ENCODE data around the gene MAPK6.

MAPK6 gene

GRCh38 chr15:52076889-52077781, 58.1 kb downstream of the MAPK6 start:
- H3K27ac ChIP-seq (ENCODE audit: extremely low read depth, low read depth, low read length): no peak overlapping the region
- no peaks in the 10 kb centered on the region for H3K36me3 ChIP-seq (ENCODE audit: control insufficient read depth in 2 of 2, insufficient read depth in 1 of 2, low read length in 2 of 2)
- no peaks in the 10 kb centered on the region for H3K9me3 ChIP-seq (ENCODE audit: control insufficient read depth, insufficient read depth, low read depth, low read length)
- POLR2A ChIA-PET: interaction anchor here (1.0 kb wide), 1 partner anchor 26 kb away, joined by 3 read pairs; no protein-coding TSS in a partner anchor
- CTCF ChIA-PET: interaction anchor here (0.6 to 2.9 kb wide), 11 partner anchors 9 to 593 kb away, joined by 3 to 22 read pairs (median 4); no protein-coding TSS in a partner anchor
- H3K4me1 ChIP-seq (ENCODE audit: control insufficient read depth, insufficient read depth, low read length): no peaks in the 10 kb centered on the region
- TF ChIP-seq, protein P1, sequence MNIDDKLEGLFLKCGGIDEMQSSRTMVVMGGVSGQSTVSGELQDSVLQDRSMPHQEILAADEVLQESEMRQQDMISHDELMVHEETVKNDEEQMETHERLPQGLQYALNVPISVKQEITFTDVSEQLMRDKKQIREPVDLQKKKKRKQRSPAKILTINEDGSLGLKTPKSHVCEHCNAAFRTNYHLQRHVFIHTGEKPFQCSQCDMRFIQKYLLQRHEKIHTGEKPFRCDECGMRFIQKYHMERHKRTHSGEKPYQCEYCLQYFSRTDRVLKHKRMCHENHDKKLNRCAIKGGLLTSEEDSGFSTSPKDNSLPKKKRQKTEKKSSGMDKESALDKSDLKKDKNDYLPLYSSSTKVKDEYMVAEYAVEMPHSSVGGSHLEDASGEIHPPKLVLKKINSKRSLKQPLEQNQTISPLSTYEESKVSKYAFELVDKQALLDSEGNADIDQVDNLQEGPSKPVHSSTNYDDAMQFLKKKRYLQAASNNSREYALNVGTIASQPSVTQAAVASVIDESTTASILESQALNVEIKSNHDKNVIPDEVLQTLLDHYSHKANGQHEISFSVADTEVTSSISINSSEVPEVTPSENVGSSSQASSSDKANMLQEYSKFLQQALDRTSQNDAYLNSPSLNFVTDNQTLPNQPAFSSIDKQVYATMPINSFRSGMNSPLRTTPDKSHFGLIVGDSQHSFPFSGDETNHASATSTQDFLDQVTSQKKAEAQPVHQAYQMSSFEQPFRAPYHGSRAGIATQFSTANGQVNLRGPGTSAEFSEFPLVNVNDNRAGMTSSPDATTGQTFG (tag by site-specific recombination; IDR thresholded peaks at IDR 0.05; ENCODE audit: borderline replicate concordance): no peak
- TF ChIP-seq, protein P2, sequence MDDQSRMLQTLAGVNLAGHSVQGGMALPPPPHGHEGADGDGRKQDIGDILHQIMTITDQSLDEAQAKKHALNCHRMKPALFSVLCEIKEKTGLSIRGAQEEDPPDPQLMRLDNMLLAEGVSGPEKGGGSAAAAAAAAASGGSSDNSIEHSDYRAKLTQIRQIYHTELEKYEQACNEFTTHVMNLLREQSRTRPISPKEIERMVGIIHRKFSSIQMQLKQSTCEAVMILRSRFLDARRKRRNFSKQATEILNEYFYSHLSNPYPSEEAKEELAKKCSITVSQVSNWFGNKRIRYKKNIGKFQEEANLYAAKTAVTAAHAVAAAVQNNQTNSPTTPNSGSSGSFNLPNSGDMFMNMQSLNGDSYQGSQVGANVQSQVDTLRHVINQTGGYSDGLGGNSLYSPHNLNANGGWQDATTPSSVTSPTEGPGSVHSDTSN (CRISPR knock-in tag; IDR thresholded peaks at IDR 0.05): no peak
- TF ChIP-seq SP7 (tag by site-specific recombination; IDR thresholded peaks at IDR 0.05) (no peak), ZNF660 (tag by site-specific recombination; IDR thresholded peaks at IDR 0.05) (no peak), GLIS1 (tag by site-specific recombination; IDR thresholded peaks at IDR 0.05) (no peak)
- no peak overlapping the region for H3K4me3 ChIP-seq (ENCODE audit: low read depth, low read length)

GRCh38 chr15:52078197-52078875, 59.3 kb downstream of the MAPK6 start:
- Histone ChIP-seq H3K4me3 (ENCODE audit: low read depth, low read length) (no peak overlapping the region), H3K27ac (ENCODE audit: extremely low read depth, low read depth, low read length) (no peak overlapping the region), H3K9me3 (ENCODE audit: control insufficient read depth, insufficient read depth, low read depth, low read length) (no peaks in the 10 kb centered on the region), H3K36me3 (ENCODE audit: control insufficient read depth in 2 of 2, insufficient read depth in 1 of 2, low read length in 2 of 2) (no peaks in the 10 kb centered on the region), H3K4me1 (ENCODE audit: control insufficient read depth, insufficient read depth, low read length) (no peaks in the 10 kb centered on the region)
- TF ChIP-seq ZFP3 (tag by site-specific recombination; IDR thresholded peaks at IDR 0.05; ENCODE audit: low read depth) (no peak), SCRT2 (tag by site-specific recombination; IDR thresholded peaks at IDR 0.05) (no peak), ZNF830 (tag by site-specific recombination; IDR thresholded peaks at IDR 0.05; ENCODE audit: low read depth) (no peak)
- CTCF ChIA-PET: interaction anchor here (0.6 to 2.9 kb wide), 22 partner anchors 10 to 428 kb away, joined by 3 to 22 read pairs (median 4); no protein-coding TSS in a partner anchor
- POLR2A ChIA-PET: interaction anchor here (1.0 to 1.1 kb wide), 2 partner anchors 25 to 106 kb away, joined by 3 to 4 read pairs; partner anchors contain the start of gene LEO1

DNA sequence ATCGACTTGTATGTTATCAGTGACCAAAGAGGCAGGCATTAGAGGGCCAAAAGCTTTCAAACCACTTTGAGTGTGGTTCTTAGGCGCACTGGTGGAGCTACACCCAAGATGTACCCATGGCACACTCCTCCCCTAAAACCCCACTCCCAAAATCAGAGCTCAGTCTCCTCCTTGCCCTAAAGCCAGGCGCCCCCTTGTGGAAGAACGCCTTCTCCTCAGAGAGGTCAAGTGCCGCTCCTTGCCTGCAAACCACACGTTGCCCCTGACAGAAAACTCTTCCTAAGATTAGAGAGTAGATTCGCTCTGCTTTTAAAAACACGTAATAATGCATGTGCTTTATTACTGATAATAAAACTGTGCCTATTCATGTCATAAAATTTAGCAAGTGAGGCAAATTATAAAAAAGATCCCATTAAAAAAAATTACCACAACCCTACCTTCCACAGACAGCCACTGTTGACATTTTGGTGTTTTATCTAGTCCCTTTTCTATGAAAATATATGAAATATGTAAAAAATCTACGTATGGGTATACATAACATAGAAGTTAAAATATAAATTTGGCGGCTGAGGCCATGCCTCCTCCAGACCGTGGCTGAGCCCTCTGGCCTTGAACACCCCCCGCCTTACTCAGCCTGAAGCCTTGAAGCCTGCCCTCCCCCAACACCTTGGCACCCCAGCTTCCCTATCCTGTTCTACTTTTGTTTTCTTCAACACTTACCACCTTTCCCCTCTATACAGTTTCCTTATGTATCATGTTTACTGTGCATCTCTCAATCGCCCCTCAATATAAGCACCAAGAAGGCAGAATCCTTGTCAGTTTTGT, 60.1 kb downstream of the MAPK6 start:
- no peak overlapping the region for H3K4me3 ChIP-seq (ENCODE audit: low read depth, low read length)
- no peaks in the 10 kb centered on the region for H3K36me3 ChIP-seq (ENCODE audit: control insufficient read depth in 2 of 2, insufficient read depth in 1 of 2, low read length in 2 of 2)
- no peaks in the 10 kb centered on the region for H3K4me1 ChIP-seq (ENCODE audit: control insufficient read depth, insufficient read depth, low read length)
- H3K27ac ChIP-seq (ENCODE audit: extremely low read depth, low read depth, low read length): no peak overlapping the region
- TF ChIP-seq ZNF654 (tag by site-specific recombination; IDR thresholded peaks at IDR 0.05; ENCODE audit: low read depth) (peak; percentile 64), ZNF610 (tag by site-specific recombination; IDR thresholded peaks at IDR 0.05; ENCODE audit: borderline replicate concordance) (peak; percentile 63; the same call in 1 of the 2 replicates), CTCF (tag by site-specific recombination; IDR thresholded peaks at IDR 0.05) (peak; percentile 40), GFI1B (tag by site-specific recombination; IDR thresholded peaks at IDR 0.05) (peak; percentile 25; the same call in 1 of the 2 replicates), ZNF791 (tag by site-specific recombination; IDR thresholded peaks at IDR 0.05) (no peak)
- TF ChIP-seq, protein P3, sequence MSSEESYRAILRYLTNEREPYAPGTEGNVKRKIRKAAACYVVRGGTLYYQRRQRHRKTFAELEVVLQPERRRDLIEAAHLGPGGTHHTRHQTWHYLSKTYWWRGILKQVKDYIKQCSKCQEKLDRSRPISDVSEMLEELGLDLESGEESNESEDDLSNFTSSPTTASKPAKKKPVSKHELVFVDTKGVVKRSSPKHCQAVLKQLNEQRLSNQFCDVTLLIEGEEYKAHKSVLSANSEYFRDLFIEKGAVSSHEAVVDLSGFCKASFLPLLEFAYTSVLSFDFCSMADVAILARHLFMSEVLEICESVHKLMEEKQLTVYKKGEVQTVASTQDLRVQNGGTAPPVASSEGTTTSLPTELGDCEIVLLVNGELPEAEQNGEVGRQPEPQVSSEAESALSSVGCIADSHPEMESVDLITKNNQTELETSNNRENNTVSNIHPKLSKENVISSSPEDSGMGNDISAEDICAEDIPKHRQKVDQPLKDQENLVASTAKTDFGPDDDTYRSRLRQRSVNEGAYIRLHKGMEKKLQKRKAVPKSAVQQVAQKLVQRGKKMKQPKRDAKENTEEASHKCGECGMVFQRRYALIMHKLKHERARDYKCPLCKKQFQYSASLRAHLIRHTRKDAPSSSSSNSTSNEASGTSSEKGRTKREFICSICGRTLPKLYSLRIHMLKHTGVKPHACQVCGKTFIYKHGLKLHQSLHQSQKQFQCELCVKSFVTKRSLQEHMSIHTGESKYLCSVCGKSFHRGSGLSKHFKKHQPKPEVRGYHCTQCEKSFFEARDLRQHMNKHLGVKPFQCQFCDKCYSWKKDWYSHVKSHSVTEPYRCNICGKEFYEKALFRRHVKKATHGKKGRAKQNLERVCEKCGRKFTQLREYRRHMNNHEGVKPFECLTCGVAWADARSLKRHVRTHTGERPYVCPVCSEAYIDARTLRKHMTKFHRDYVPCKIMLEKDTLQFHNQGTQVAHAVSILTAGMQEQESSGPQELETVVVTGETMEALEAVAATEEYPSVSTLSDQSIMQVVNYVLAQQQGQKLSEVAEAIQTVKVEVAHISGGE (tag by site-specific recombination; conservative IDR thresholded peaks at IDR 0.05; ENCODE audit: low read depth): no peak
- ChIA-PET CTCF (interaction anchor here (0.5 to 2.9 kb wide), 25 partner anchors 11 to 429 kb away, joined by 3 to 22 read pairs (median 4); no protein-coding TSS in a partner anchor), POLR2A (interaction anchor here (0.6 to 1.1 kb wide), 2 partner anchors 107 to 1835 kb away, joined by 3 to 4 read pairs; partner anchors contain the start of gene LEO1)
- no peaks in the 10 kb centered on the region for H3K9me3 ChIP-seq (ENCODE audit: control insufficient read depth, insufficient read depth, low read depth, low read length)
